OCI-LY1 (cell line): ENCODE results near the gene PPBP.

ENCODE experiments used
- H2AFZ ChIP-seq: fragments of 200-600 bp; sonication (generic), shearing (Covaris generic); 2 replicates; pipeline ENCODE4 v1.6.0; 2014; ENCODE audit warnings: antibody characterized with exemption, mild to moderate bottlenecking, low read length
- H3F3A ChIP-seq: fragments of 200-600 bp; sonication (generic), shearing (Covaris generic); 2 replicates; pipeline ENCODE4 v1.6.0; 2014; ENCODE audit warnings: mild to moderate bottlenecking, antibody characterized with exemption, low read length, moderate library complexity; ENCODE audit not compliant: insufficient read depth
- H3K27ac ChIP-seq: fragments of 200-600 bp; sonication (generic); 2 replicates; pipeline ENCODE4 v1.5.1; 2014; ENCODE audit warnings: low read length, mixed run types, mild to moderate bottlenecking, low read depth; ENCODE audit not compliant: poor library complexity, severe bottlenecking
- H3K27me3 ChIP-seq: fragments of 200-600 bp; sonication (generic); 2 replicates; pipeline ENCODE4 v1.6.0; 2014; ENCODE audit warnings: antibody characterized with exemption, mild to moderate bottlenecking, low read length, moderate library complexity; ENCODE audit not compliant: insufficient read depth
- H3K36me3 ChIP-seq: fragments of 200-600 bp; sonication (generic); 2 replicates; pipeline ENCODE4 v1.6.1; 2014; ENCODE audit warnings: mild to moderate bottlenecking, antibody characterized with exemption, low read length, moderate library complexity, mixed read lengths; ENCODE audit not compliant: insufficient read depth
- H3K4me1 ChIP-seq: fragments of 200-600 bp; sonication (generic); 2 replicates; pipeline ENCODE4 v1.5.1; 2014; ENCODE audit warnings: mild to moderate bottlenecking, low read length, moderate library complexity; ENCODE audit not compliant: insufficient read depth, severe bottlenecking
- H3K4me2 ChIP-seq: fragments of 200-600 bp; sonication (generic), shearing (Covaris generic); 2 replicates; pipeline ENCODE4 v1.6.1; 2014; ENCODE audit warnings: low read length
- H3K4me3 ChIP-seq: fragments of 200-600 bp; sonication (generic); 2 replicates; pipeline ENCODE4 v1.5.1; 2014; ENCODE audit warnings: low read length, low read depth, mild to moderate bottlenecking, mixed read lengths; ENCODE audit not compliant: poor library complexity, severe bottlenecking
- H3K79me2 ChIP-seq: fragments of 200-600 bp; shearing (Covaris generic); 2 replicates; pipeline ENCODE4 v1.6.1; 2016; ENCODE audit warnings: mixed run types, low read length, mixed read lengths; ENCODE audit not compliant: insufficient read depth
- H3K9ac ChIP-seq: fragments of 200-600 bp; sonication (generic), shearing (Covaris generic); 2 replicates; pipeline ENCODE4 v1.6.1; 2014; ENCODE audit warnings: mild to moderate bottlenecking, low read length, mixed read lengths
- H3K9me2 ChIP-seq: fragments of 200-600 bp; sonication (generic), shearing (Covaris generic); 2 replicates; pipeline ENCODE4 v1.6.1; 2014; ENCODE audit warnings: low read depth, mild to moderate bottlenecking, low read length, mixed read lengths
- H3K9me3 ChIP-seq: fragments of 200-600 bp; shearing (Covaris generic); 2 replicates; pipeline ENCODE4 v1.6.1; 2014; ENCODE audit warnings: low read length, mixed read lengths
- H4K20me1 ChIP-seq: fragments of 200-600 bp; sonication (generic), shearing (Covaris generic); 2 replicates; pipeline ENCODE4 v1.6.0; 2016; ENCODE audit warnings: mild to moderate bottlenecking, low read length; ENCODE audit not compliant: insufficient read depth
- EZH2 ChIP-seq: fragments of 200-600 bp; sonication (generic), shearing (Covaris generic); IDR thresholded peaks from 2 replicates; pipeline ENCODE4 v1.8.0; 2017; ENCODE audit warnings: borderline replicate concordance, mixed run types, mild to moderate bottlenecking, antibody characterized with exemption, low read length, moderate library complexity, mixed read lengths
- TF ChIP-seq, protein P1 (sequence below): fragments of 200-600 bp; sonication (generic), shearing (Covaris generic); IDR thresholded peaks from 2 replicates; pipeline ENCODE4 v1.5.1; 2017; ENCODE audit warnings: mild to moderate bottlenecking, antibody characterized with exemption, low read length, moderate library complexity, mixed read lengths

PPBP gene, protein sequence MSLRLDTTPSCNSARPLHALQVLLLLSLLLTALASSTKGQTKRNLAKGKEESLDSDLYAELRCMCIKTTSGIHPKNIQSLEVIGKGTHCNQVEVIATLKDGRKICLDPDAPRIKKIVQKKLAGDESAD

GRCh38 chr4:73988061-73988460 lies at the start of gene PPBP:
Gene PPBP, minus strand, starts transcription at chr4:73988190. Its CDS starts 87 bp downstream, at chr4:73988103.
- H3K9me3 ChIP-seq: no peaks in the 10 kb centered on the region
- no peaks in the 10 kb centered on the region for H3K27me3 ChIP-seq
- H3K36me3 ChIP-seq: no peaks in the 10 kb centered on the region
- H3K4me1 ChIP-seq: no peaks in the 10 kb centered on the region
- H3K4me3 ChIP-seq: no peak within 1 kb of the TSS
- H3K79me2 ChIP-seq: no peaks in the 10 kb centered on the region
- no peak within 1 kb of the TSS for H2AFZ ChIP-seq
- no peaks in the 10 kb centered on the region for H3F3A ChIP-seq
- no peak within 1 kb of the TSS for H3K4me2 ChIP-seq
- H3K27ac ChIP-seq: no peak within 1 kb of the TSS
- TF ChIP-seq EZH2: no peak
- TF ChIP-seq, protein P1, sequence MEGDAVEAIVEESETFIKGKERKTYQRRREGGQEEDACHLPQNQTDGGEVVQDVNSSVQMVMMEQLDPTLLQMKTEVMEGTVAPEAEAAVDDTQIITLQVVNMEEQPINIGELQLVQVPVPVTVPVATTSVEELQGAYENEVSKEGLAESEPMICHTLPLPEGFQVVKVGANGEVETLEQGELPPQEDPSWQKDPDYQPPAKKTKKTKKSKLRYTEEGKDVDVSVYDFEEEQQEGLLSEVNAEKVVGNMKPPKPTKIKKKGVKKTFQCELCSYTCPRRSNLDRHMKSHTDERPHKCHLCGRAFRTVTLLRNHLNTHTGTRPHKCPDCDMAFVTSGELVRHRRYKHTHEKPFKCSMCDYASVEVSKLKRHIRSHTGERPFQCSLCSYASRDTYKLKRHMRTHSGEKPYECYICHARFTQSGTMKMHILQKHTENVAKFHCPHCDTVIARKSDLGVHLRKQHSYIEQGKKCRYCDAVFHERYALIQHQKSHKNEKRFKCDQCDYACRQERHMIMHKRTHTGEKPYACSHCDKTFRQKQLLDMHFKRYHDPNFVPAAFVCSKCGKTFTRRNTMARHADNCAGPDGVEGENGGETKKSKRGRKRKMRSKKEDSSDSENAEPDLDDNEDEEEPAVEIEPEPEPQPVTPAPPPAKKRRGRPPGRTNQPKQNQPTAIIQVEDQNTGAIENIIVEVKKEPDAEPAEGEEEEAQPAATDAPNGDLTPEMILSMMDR: no peak
- no peak within 1 kb of the TSS for H3K9ac ChIP-seq
- H3K9me2 ChIP-seq: no peaks in the 10 kb centered on the region
- no peaks in the 10 kb centered on the region for H4K20me1 ChIP-seq

DNA sequence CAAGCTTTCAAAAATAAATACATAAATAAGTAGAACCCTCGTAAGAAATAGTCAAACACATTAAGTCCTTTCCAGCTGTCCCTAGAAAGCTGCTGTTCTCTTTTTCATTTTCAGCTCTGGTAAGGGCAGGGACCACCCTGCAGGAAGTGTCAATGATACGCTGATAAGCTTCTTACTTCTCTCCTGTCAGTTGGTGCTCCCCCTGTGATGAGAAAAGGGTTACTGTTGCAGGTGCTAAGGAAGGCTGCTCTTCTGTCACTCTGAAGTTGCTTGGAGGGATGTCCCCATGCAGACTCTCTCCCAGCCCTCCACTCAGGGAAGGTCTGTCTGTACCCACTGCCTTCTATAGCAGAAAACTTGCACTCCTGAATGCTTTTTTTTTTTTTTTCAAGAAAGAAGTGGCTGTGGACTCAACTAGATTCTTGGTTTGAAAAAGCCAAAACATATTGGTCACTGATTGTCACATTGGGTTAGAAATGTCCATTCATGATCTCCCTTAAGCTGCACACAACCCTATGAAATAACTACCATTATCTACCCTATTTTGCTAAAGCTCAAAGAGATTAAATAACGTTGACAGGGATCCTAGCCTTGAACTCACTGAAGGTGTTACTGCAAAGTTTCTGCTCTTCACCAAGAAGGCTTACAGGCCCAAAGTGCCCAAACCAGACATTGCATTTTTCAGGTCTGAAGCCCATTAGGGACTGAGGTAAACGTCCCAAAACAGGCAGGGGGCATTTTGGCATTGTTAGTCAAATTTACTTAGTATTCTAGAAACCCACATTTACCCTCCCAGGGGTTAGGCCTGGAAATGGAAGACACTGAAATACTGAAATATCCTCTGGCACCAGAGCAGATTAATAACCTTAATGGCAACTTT lies 49.3 kb upstream of the PPBP start:
- H4K20me1 ChIP-seq: no peaks in the 10 kb centered on the region
- TF ChIP-seq EZH2: no peak
- TF ChIP-seq, protein P1: no peak
- no peaks in the 10 kb centered on the region for H3K27me3 ChIP-seq
- no peak overlapping the region for H3K27ac ChIP-seq
- no peaks in the 10 kb centered on the region for H3K36me3 ChIP-seq
- no peaks in the 10 kb centered on the region for H3K9me3 ChIP-seq
- no peak overlapping the region for H3K4me3 ChIP-seq
- H3K9ac ChIP-seq: no peak overlapping the region
- no peaks in the 10 kb centered on the region for H3K79me2 ChIP-seq
- H2AFZ ChIP-seq: no peak overlapping the region
- H3F3A ChIP-seq: no peaks in the 10 kb centered on the region
- no peaks in the 10 kb centered on the region for H3K4me1 ChIP-seq
- no peaks in the 10 kb centered on the region for H3K9me2 ChIP-seq
- no peak overlapping the region for H3K4me2 ChIP-seq

DNA sequence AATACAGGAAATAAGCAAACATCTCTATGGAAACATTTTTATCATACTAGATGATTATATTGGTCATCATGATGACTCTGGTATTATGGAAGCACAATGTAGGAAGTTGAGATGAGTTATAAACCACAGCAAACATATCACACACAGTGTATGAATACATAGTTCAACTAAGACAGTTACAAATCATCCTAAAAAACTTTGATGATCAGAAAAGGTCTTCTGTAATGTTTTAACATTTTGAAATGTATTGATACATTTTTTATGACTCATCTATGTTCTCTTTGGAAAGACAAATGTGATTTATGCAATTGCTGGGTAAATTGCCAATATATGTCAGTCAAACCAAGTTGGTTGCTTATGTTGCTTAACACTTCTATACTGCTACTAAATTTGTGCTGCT lies 45.7 kb upstream of the PPBP start:
- Histone ChIP-seq H4K20me1 (no peaks in the 10 kb centered on the region), H3K27me3 (no peaks in the 10 kb centered on the region), H3F3A (no peaks in the 10 kb centered on the region), H3K36me3 (no peaks in the 10 kb centered on the region), H3K9ac (no peak overlapping the region), H3K4me1 (no peaks in the 10 kb centered on the region), H3K27ac (no peak overlapping the region), H3K9me3 (no peaks in the 10 kb centered on the region), H3K4me3 (no peak overlapping the region), H3K9me2 (no peaks in the 10 kb centered on the region), H3K79me2 (no peaks in the 10 kb centered on the region), H3K4me2 (no peak overlapping the region), H2AFZ (no peak overlapping the region)
- TF ChIP-seq, protein P1: no peak
- TF ChIP-seq EZH2: no peak
